Measurements from ENCODE around the gene UBALD2. TPM values are rescaled to one million over a fixed set of nuclear protein-coding genes. Genes with fewer than 3 reads are reported as not detected.

The UBALD2 gene
- total and polyA plus RNA-seq, 2 of the 4 experiments (the other 2 are of a cell fraction), result 0.90 to 12.1 TPM

GRCh38 chr17:76248013-76248782 lies 16.9 kb upstream of the UBALD2 start:
- H3K79me1 ChIP-seq (ENCODE audit: low read depth in 1 of 2, low read length in 2 of 2), result no peaks in the 10 kb centered on the region; a peak in 1 of 4 replicates
- no peak overlapping the region for H2BK5ac ChIP-seq (ENCODE audit: low read depth, low read length, poor library complexity, severe bottlenecking)
- H3K56ac ChIP-seq (ENCODE audit: extremely low read depth, insufficient read depth, low read length), result no peak overlapping the region
- no peak overlapping the region for H2AFZ ChIP-seq (replicated peaks; ENCODE audit: low read length, poor library complexity)
- ChIA-PET CTCF (interaction anchor here (0.6 to 1.4 kb wide), 2 partner anchors 31 to 97 kb away, joined by 4 read pairs; no protein-coding TSS in a partner anchor), POLR2A (ENCODE audit: unreplicated experiment) (no interaction called here)
- no peak overlapping the region for H3K14ac ChIP-seq (replicated peaks; ENCODE audit: low read depth, low read length)
- H3K9me3 ChIP-seq (ENCODE audit: control insufficient read depth, insufficient read depth, low read length), result no peaks in the 10 kb centered on the region
- peaks cover 15% of the 10 kb centered on the region for H3K4me1 ChIP-seq (ENCODE audit: control insufficient read depth, insufficient read depth, low read length)
- H2AK5ac ChIP-seq (ENCODE audit: low read depth, low read length), result no peak overlapping the region
- in situ Hi-C loops (cut with MboI; ENCODE audit: low sequenced_read_pairs), result no loop called here
- H2BK120ac ChIP-seq (ENCODE audit: low read depth, low read length), result no peak overlapping the region
- no peak overlapping the region for H3K4me2 ChIP-seq (ENCODE audit: low read depth, low read length)
- intact Hi-C loops (cut with micrococcal nuclease), result no loop called here
- DNase-seq, result no peak
- H2AK9ac ChIP-seq (replicated peaks; ENCODE audit: low read depth, low read length, poor library complexity), result no peak overlapping the region
- peaks cover 11% of the 10 kb centered on the region for H3K27me3 ChIP-seq (ENCODE audit: control insufficient read depth, insufficient read depth, low read length)
- TF ChIP-seq CEBPB (IDR thresholded peaks at IDR 0.05; ENCODE audit: low read depth, low read length) (0 out of 2 replicates have a peak, but pooled peaks have one; percentile 26), MXI1 (IDR thresholded peaks at IDR 0.05; ENCODE audit: borderline replicate concordance, low read depth, low read length) (no peak), POLR2A (IDR thresholded peaks at IDR 0.05; ENCODE audit: low read depth, low read length) (no peak), BHLHE40 (IDR thresholded peaks at IDR 0.05; ENCODE audit: low read depth, low read length) (no peak), FOS (IDR thresholded peaks at IDR 0.05; ENCODE audit: low read depth, low read length) (no peak), CHD1 (IDR thresholded peaks at IDR 0.05; ENCODE audit: low read depth, low read length) (no peak)
- TF ChIP-seq, protein P1, sequence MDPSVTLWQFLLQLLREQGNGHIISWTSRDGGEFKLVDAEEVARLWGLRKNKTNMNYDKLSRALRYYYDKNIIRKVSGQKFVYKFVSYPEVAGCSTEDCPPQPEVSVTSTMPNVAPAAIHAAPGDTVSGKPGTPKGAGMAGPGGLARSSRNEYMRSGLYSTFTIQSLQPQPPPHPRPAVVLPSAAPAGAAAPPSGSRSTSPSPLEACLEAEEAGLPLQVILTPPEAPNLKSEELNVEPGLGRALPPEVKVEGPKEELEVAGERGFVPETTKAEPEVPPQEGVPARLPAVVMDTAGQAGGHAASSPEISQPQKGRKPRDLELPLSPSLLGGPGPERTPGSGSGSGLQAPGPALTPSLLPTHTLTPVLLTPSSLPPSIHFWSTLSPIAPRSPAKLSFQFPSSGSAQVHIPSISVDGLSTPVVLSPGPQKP (IDR thresholded peaks at IDR 0.05; ENCODE audit: borderline replicate concordance, low read depth, low read length), result no peak
- TF ChIP-seq, protein P2, sequence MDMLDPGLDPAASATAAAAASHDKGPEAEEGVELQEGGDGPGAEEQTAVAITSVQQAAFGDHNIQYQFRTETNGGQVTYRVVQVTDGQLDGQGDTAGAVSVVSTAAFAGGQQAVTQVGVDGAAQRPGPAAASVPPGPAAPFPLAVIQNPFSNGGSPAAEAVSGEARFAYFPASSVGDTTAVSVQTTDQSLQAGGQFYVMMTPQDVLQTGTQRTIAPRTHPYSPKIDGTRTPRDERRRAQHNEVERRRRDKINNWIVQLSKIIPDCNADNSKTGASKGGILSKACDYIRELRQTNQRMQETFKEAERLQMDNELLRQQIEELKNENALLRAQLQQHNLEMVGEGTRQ (IDR thresholded peaks at IDR 0.05; ENCODE audit: low read depth, low read length), result no peak
- 85% methylated on average over 3 of the region's 11 CpGs; no CpG with 5 or more reads in 1 of the 2 experiments for WGBS, 2 experiments (ENCODE audit: extremely low coverage in 2 of 2, insufficient read length in 1 of 2)
- ATAC-seq (ENCODE audit: low read depth), result no peak
- H2BK20ac ChIP-seq (ENCODE audit: low read depth, low read length), result no peak overlapping the region
- no peak overlapping the region for H3K18ac ChIP-seq (ENCODE audit: low read depth, low read length)
- no peak overlapping the region for H3K9ac ChIP-seq (ENCODE audit: low read depth, low read length)
- H3K4ac ChIP-seq (ENCODE audit: low read depth, low read length), result no peak overlapping the region
- H4K91ac ChIP-seq (ENCODE audit: insufficient read depth, low read depth, low read length), result no peak overlapping the region
- no peak overlapping the region for H3K4me3 ChIP-seq (ENCODE audit: insufficient read depth, low read depth, low read length)
- H3K23ac ChIP-seq (ENCODE audit: low read depth, low read length), result no peak overlapping the region
- H4K8ac ChIP-seq (ENCODE audit: low read depth in 2 of 2, low read length in 2 of 2), result no peak overlapping the region
- no peak overlapping the region for H2BK15ac ChIP-seq (ENCODE audit: low read depth, low read length)
- no TSS peak for BruUV-seq (replicated peaks)
- dilution Hi-C loops (cut with HindIII; ENCODE audit: low sequenced_read_pairs, unreplicated experiment), result no loop called here
- H4K20me1 ChIP-seq (ENCODE audit: insufficient read depth, low read length), result no peaks in the 10 kb centered on the region; the same call in 1 of the 2 replicates
- H4K5ac ChIP-seq (ENCODE audit: low read depth, low read length), result no peak overlapping the region
- H3K27ac ChIP-seq (ENCODE audit: insufficient read depth, low read length), result no peak overlapping the region
- H3K9me1 ChIP-seq (ENCODE audit: insufficient read depth, low read length), result peaks cover 13% of the 10 kb centered on the region
- no peaks in the 10 kb centered on the region for H3K36me3 ChIP-seq (ENCODE audit: control insufficient read depth, insufficient read depth, low read length)

All from IMR-90 (cell line).